Adrenal gland (tissue), 5 donors: ENCODE measurements around the gene PXDN.

ENCODE experiments used
- CTCF ChIP-seq, 6 experiments: fragments of 450-650 bp in 4 of 6; fragments of 200-600 bp in 2 of 6; sonication (generic) in 1 of 6; IDR thresholded peaks; 1 replicate in 5 of 6; 2 replicates in 1 of 6; pipeline versions ENCODE4 v1.5.1 to v1.8.0; 2016 to 2021; ENCODE audit warnings: antibody characterized with exemption in 6 of 6, mild to moderate bottlenecking in 2 of 6, moderate library complexity in 1 of 6
- POLR2A ChIP-seq, 2 donors: fragments of 450-650 bp; IDR thresholded peaks; one replicate each; pipeline ENCODE4 v1.6.1; 2017; ENCODE audit warnings: antibody characterized with exemption in 2 of 2, mild to moderate bottlenecking in 2 of 2, moderate library complexity in 1 of 2
- donor health status: DM: no; HTN: no; CAD: no.

- TF ChIP-seq POLR2A (IDR thresholded peaks at IDR 0.05), result no peak
- TF ChIP-seq CTCF (IDR thresholded peaks at IDR 0.05), result no peak
Measured at GRCh38 chr2:1748176-1748740, 3.9 kb upstream of the PXDN start.
